ENCODE measurements around the gene USP40.

Gene USP40

DNA sequence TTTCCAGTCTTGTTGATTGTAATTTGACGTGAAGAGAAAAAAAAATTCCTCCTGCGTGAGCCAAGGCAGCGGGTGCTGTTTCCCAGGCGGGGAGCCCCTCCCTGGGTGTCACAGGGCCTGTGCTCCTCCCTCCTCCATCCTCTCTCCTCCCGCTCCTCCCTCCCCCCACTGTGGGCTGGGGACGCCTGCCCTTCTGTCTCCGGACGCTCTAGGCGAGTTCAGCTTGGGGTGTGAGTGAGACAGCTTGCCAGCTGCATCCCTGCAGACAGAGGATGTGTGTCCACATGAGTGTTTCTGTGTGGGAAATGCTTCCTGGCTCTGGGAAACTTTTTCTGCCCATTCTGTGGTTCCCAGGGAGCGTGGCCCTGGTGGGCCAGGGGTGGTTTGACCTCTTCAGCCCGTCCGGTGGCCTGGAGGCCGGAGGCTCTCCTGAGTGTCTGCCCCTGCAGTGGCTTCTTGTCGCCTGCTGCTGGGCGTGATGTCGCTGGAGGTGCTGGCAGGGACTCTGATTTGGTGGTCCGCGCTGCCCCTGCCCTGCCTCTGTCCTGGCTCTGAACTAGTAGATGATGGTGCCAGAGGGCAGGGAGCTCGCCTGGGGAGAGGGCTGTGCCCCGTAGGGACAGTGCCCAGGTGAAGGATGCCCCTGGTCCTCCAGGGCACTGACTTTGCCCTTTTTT, 96.4 kb downstream of the USP40 start:
- TF ChIP-seq, protein P1, sequence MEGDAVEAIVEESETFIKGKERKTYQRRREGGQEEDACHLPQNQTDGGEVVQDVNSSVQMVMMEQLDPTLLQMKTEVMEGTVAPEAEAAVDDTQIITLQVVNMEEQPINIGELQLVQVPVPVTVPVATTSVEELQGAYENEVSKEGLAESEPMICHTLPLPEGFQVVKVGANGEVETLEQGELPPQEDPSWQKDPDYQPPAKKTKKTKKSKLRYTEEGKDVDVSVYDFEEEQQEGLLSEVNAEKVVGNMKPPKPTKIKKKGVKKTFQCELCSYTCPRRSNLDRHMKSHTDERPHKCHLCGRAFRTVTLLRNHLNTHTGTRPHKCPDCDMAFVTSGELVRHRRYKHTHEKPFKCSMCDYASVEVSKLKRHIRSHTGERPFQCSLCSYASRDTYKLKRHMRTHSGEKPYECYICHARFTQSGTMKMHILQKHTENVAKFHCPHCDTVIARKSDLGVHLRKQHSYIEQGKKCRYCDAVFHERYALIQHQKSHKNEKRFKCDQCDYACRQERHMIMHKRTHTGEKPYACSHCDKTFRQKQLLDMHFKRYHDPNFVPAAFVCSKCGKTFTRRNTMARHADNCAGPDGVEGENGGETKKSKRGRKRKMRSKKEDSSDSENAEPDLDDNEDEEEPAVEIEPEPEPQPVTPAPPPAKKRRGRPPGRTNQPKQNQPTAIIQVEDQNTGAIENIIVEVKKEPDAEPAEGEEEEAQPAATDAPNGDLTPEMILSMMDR (conservative IDR thresholded peaks at IDR 0.05; ENCODE audit: low read depth, low read length) = no peak
- H3K4me3 ChIP-seq (ENCODE audit: low read depth, low read length) = no peak overlapping the region
- DNase-seq (ENCODE audit: low read depth) = peak; percentile 66

DNA sequence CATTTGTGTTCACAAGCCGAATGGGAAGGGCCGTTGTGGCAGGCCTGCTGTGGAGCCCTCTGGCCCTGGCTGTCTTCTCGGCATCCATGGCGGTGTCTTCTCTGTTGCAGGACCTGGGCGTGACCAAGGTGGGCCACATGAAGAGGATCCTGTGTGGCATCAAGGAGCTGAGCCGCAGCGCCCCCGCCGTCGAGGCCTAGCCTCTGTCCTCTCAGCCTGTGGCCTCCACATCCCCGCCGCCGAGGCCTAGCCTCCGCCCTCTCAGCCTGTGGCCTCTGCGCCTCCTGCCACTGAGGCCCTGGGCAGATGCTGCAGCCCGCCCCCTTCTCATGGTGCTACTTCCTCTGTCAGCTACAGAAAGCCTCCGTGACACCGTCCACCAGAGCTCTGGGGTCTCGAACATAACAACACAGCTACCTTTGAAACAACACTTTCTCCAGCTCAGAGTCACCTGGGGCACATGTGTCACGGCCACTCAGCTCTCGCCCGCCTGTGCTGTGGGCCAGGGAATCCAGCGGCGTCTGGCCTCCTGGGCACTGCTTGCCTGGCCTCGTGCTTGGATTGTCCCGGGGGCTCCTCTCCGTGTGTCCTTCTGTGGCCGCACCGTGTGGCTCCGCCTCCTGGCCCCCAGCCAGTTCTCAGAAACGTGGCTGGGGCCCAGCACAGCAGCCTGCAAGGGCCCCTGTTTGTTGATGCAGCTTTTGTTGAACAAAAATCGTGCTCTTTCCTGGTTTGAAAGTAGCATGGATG, 97.1 kb downstream of the USP40 start:
- TF ChIP-seq, protein P1 (conservative IDR thresholded peaks at IDR 0.05; ENCODE audit: low read depth, low read length) = no peak
- no peak for DNase-seq (ENCODE audit: low read depth)
- no peak overlapping the region for H3K4me3 ChIP-seq (ENCODE audit: low read depth, low read length)

DNA sequence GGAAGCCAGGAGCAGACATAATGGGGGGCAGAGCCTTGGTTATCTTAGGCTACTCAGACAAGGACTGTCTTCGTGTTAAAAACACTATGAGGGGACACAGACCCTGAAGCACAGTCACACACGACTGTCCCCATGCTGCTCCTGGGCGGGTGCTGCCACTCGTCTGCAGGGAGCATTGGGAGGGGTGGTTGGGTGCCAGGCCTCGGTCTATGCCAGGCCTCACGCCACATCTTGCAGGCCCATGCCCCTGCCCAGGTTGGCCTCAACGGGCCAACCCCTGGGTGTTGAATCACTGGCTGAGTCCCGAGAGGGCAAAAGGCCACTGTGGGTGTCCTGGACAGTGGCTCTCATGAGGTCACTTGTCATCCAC, 97.9 kb downstream of the USP40 start:
- no peak for DNase-seq (ENCODE audit: low read depth)
- TF ChIP-seq, protein P1 (conservative IDR thresholded peaks at IDR 0.05; ENCODE audit: low read depth, low read length) = no peak
- no peak overlapping the region for H3K4me3 ChIP-seq (ENCODE audit: low read depth, low read length)

DNA sequence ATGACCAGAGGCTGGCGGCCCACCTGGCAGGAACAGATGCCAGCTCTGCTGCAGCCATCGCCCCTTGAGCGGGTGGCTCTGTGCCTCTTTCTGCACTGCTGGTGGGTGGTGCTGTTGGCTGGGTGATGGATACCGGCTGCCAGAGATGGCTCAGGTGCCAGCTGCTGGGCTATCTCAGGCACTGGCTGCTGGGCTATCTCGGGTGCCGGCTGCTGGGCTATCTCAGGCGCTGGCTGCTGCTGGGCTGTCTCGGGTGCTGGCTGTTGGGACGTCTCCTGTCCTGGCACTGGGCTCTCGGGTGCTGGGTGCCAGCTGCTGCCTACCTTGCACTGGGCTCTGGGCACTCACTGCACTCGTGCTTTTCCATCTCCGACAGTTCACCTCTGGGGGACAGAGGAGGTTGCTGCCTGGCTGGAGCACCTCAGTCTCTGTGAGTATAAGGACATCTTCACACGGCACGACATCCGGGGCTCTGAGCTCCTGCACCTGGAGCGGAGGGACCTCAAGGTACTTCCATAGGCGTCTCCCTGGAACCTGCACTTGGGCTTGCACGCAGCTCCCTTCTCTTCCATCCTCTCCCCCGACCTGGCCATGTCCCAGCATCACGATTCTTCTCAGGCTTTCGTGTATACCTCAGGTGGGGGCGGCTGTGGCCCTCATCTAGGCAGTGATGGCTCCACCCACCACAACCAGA, 98.4 kb downstream of the USP40 start:
- DNase-seq (ENCODE audit: low read depth) = no peak
- H3K4me3 ChIP-seq (ENCODE audit: low read depth, low read length) = no peak overlapping the region
- TF ChIP-seq, protein P1 (conservative IDR thresholded peaks at IDR 0.05; ENCODE audit: low read depth, low read length) = no peak

DNA sequence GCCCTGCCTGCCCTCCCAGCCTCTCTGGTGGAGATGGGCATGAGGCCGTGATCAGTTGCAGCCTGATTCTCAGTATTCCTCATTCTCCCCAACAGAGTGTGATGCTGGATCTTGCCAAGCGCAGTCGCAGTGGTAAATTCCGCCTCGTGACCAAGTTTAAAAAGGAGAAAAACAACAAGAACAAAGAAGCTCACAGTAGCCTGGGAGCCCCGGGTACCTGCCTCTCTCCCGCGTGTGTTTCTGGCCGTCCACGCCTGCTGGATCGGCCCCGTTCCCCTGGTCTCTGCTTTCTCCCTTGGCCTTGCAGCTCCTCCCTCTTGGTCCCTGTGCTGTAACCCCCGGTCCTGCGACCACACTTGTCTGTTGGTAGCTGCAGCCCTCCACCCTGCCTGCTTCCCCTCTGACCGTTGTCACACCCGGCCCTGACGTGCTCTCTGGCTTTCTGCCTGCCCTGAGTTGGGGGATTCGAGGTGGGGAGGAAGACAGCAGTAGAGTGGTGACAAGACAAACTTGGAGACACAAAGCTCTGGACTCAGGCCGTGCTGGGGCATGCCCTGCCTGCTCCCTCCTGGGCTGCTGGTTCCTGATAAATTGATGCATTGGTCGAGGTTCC, 99.5 kb downstream of the USP40 start:
- DNase-seq (ENCODE audit: low read depth) = no peak
- TF ChIP-seq, protein P1 (conservative IDR thresholded peaks at IDR 0.05; ENCODE audit: low read depth, low read length) = no peak
- H3K4me3 ChIP-seq (ENCODE audit: low read depth, low read length) = no peak overlapping the region

DNA sequence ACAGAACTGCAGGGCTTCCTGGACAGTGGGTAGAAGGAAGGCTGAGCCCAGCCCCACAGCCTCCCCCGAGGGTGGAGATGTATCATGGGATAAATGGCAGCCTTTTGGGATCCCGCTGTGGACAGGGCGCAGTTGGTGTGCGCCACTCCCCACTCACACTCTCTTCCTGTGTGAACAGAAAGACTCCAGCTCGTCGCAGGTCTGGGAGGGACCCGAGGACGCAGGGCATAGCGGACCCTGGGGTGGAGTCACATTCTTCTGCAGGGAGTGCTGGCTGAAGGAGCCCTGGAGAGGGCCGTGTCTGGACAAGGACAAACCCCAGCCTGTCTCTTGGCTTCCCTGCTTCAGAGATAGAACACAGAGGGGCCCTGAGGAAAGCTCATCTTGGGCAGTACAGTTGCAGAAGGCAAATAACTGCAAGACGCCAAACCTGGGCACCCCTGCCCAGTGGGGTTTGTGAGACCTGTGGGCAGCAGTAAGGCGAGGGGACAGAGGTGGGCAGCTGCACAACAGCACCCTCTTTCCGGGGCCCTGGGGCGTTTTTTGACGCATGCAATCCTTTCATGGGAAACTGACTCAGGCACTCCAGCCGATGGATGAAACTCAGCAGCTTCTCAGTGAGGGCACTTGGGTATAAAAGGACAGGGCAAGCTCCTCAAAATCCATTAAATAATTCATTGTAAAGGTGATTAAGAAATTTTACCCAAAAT, 101.9 kb downstream of the USP40 start:
- no peak for DNase-seq (ENCODE audit: low read depth)
- TF ChIP-seq, protein P1 (conservative IDR thresholded peaks at IDR 0.05; ENCODE audit: low read depth, low read length) = no peak
- H3K4me3 ChIP-seq (ENCODE audit: low read depth, low read length) = no peak overlapping the region
